NCI-H526 treated with DMSO at 0.1 percent for 48 hours (cell line): ENCODE measurements around the gene IMPACT.

Source experiments
- DNase-seq: peaks from one replicate; lab custom pipeline; 2025; lab: John Stamatoyannopoulos, UW

Gene IMPACT

DNA sequence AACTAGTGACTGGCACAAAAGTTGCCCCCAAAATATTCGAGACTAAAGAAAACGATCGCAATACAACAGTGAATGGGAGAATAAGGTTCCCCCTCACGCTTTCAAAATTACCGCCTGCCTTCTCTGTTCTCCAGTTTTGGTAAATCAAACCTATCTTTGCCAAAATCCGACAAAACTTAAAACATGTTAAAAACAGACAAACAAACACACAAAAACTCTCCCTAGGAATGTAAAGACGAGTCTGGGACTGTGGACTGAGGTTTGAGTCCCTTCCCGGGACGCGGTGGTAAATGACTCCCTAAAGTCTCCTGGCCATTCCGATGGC lies 435 bp upstream of the IMPACT start:
- no peak for DNase-seq

- no peak for DNase-seq
Observed at GRCh38 chr18:24427484-24427883, 1.0 kb downstream of the IMPACT start.

DNA sequence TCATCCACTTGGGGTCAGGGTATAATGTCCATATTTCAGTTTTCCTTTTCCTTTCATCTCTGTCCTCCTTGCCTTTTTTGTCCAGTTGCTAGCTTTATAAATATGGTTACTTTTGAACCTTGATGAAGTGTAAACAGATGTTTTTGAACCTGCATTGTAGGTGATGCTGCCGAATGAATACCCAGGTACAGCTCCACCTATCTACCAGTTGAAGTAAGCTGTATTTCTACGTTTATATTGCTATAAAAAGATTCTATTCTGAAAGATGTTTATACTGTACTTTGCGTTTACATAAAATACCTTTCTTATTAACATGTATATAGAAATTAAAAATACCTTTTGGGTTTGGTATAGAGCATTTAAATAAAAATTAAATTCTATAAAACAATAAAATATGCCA lies 2.2 kb downstream of the IMPACT start:
- DNase-seq: no peak

- no peak for DNase-seq
Observed at GRCh38 chr18:24429188-24429587, 2.7 kb downstream of the IMPACT start.

- DNase-seq: no peak
Observed at GRCh38 chr18:24432618-24433017, 6.1 kb downstream of the IMPACT start.

GRCh38 chr18:24436939-24437338 lies 10.5 kb downstream of the IMPACT start:
- DNase-seq: no peak

DNA sequence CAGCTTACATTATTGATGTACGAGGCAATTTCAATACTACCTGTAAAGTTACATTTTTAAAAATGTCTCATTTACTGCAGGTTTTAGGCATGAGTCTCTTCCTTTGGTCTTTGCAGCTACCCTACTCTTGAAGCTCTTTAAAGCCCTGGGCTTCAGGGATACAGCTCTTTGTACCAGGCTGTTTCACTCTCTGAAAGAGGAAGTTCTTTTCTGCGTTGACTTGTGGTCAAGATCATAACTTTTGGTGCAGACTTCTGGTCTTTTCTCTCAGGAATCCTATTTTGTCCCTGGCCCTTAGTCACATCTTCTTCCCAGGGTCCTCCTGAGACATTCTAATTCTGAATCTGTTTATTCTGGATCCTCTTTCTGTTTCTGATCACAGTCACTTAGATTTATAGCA lies 17.4 kb downstream of the IMPACT start:
- no peak for DNase-seq

DNA sequence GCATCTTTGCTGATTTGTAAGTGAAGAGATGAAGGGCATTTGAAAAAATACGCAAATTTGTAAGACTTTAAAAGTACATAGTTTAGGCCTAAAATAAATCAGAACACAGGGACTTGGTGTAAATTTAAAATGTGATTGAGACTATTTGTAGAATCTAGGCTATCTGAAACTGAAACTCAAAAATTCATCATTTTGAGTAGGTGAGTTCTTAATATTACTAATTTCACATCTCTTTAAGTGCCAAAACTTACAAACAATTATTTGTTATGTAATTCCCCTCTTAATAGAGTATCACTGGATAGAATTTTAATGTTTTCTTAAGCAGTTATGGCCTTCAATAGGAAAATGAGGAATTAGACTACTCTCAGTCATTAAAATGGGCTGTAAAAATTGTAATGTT lies 20.0 kb downstream of the IMPACT start:
- DNase-seq: no peak

- DNase-seq: no peak
Observed at GRCh38 chr18:24446953-24447538, 20.6 kb downstream of the IMPACT start.

GRCh38 chr18:24447961-24448360 lies 21.5 kb downstream of the IMPACT start:
- no peak for DNase-seq

DNA sequence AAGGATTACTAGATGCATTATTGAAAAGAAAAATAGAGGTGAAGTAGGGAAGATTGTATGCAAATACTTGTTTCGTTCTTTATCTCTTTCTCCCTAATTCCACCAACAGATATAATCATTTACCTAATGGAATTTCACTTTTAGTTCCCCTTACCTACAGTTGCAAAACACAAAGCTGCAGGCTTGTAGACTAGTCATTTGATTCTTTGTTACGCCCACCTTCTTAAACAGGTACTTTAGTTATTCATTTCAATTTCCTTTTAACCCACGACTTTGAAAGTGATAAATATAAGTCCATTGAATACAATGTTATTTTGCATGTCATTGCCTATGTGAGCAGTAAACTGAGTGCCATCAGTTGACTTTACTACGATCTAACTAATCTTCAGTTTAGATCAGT lies 30.1 kb downstream of the IMPACT start:
- no peak for DNase-seq

GRCh38 chr18:24459772-24460171 lies 33.3 kb downstream of the IMPACT start:
- no peak for DNase-seq

- no peak for DNase-seq
Observed at GRCh38 chr18:24460388-24460787, 33.9 kb downstream of the IMPACT start, which contains the start of gene HRH4. Gene HRH4 (plus strand): TSS chr18:24460637. CDS start chr18:24460729, 92 bp downstream.

GRCh38 chr18:24461996-24462395 lies 35.5 kb downstream of the IMPACT start:
- DNase-seq: no peak

- DNase-seq: no peak
Observed at GRCh38 chr18:24462838-24463775, 36.6 kb downstream of the IMPACT start.

DNA sequence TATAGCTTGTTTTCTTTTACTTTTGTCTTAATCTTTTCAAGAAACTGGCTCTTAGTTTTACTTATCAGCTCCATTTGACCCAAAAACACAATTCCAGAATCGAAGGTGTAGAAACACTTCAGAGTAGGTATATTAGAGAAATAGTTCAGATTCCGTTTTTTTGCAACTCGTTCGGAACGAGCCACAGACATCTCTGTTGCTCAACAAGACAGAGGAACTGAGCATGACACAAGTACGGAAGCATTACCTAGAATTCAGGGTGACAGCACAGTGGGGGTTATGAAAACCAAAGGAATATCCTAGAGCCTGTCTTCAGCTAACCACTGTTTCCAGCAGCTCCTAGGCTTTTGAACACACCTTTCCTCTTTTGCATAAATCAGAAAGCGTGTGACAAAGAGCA lies 39.0 kb downstream of the IMPACT start:
- DNase-seq: no peak

DNA sequence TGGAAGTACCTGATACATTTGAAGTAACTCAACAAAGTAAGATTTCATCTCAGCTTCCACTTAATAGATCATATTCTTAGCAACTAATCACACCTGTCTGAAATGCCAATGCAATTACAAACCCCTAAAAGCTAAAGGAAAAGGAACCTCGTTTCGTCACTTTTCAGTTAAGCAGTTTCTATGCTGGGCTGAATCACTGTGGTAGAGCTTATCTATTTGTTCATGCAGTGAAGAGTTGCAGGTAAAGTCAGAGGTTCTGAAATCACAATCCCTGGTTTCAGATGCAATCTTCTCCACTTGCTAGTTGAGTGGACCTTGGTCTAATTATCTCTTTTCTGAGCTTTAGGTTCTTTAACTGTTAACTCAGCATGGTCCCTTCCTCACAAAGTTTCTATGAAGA lies 40.3 kb downstream of the IMPACT start:
- DNase-seq: no peak

GRCh38 chr18:24470022-24470618 lies 43.6 kb downstream of the IMPACT start:
- DNase-seq: no peak

- no peak for DNase-seq
Observed at GRCh38 chr18:24470805-24471204, 44.3 kb downstream of the IMPACT start.

GRCh38 chr18:24472591-24472990 lies 46.1 kb downstream of the IMPACT start:
- DNase-seq: no peak

GRCh38 chr18:24474406-24474805 lies 47.9 kb downstream of the IMPACT start:
- DNase-seq: no peak

GRCh38 chr18:24475926-24476589 lies 49.6 kb downstream of the IMPACT start:
- no peak for DNase-seq

- DNase-seq: no peak
Observed at GRCh38 chr18:24479371-24479770, 52.9 kb downstream of the IMPACT start.
